MM.1S (cell line): ENCODE data around the gene ZNF827.

Experiments
- DNase-seq: peaks from one replicate; pipeline ENCODE4 v3.0.0-alpha.2; 2015
- H2AFZ ChIP-seq: fragments of 300-600 bp; sonication (generic); 2 replicates; pipeline ENCODE4 v1.6.0; 2016; ENCODE audit warnings: antibody characterized with exemption, low read length
- H3F3A ChIP-seq: fragments of 300-600 bp; sonication (generic); 2 replicates; pipeline ENCODE4 v1.6.1; 2016; ENCODE audit warnings: mild to moderate bottlenecking, antibody characterized with exemption, low read length, moderate library complexity, mixed read lengths; ENCODE audit not compliant: insufficient read depth
- H3K27ac ChIP-seq: fragments of 300-600 bp; sonication (generic); 2 replicates; pipeline ENCODE4 v1.5.1; 2016; ENCODE audit warnings: mild to moderate bottlenecking, low read length
- H3K27me3 ChIP-seq: fragments of 300-600 bp; sonication (generic); replicated peaks from 2 replicates; pipeline ENCODE4 v1.6.0; 2016; ENCODE audit warnings: low read length; ENCODE audit not compliant: insufficient read depth
- H3K36me3 ChIP-seq: fragments of 300-600 bp; sonication (generic); replicated peaks from 2 replicates; pipeline ENCODE4 v1.6.1; 2016; ENCODE audit warnings: mild to moderate bottlenecking, low read length, mixed read lengths; ENCODE audit not compliant: insufficient read depth
- H3K4me1 ChIP-seq: fragments of 300-600 bp; sonication (generic); 2 replicates; pipeline ENCODE4 v1.6.1; 2016; ENCODE audit warnings: low read length, mixed read lengths
- H3K4me2 ChIP-seq: fragments of 300-600 bp; sonication (generic); 2 replicates; pipeline ENCODE4 v1.6.0; 2016; ENCODE audit warnings: low read depth, low read length
- H3K4me3 ChIP-seq: fragments of 300-600 bp; sonication (generic); 2 replicates; pipeline ENCODE4 v1.5.1; 2016; ENCODE audit warnings: low read length, mixed read lengths
- H3K79me2 ChIP-seq: fragments of 300-600 bp; sonication (generic); 2 replicates; pipeline ENCODE4 v1.6.1; 2016; ENCODE audit warnings: mixed run types, low read length, mixed read lengths
- H3K9ac ChIP-seq: fragments of 300-600 bp; sonication (generic); 2 replicates; pipeline ENCODE4 v1.6.1; 2016; ENCODE audit warnings: low read length, mixed read lengths
- H3K9me2 ChIP-seq: fragments of 300-600 bp; sonication (generic); replicated peaks from 2 replicates; pipeline ENCODE4 v1.6.1; 2016; ENCODE audit warnings: mild to moderate bottlenecking, low read length, mixed read lengths; ENCODE audit not compliant: insufficient read depth
- H3K9me3 ChIP-seq: fragments of 300-600 bp; sonication (generic); replicated peaks from 2 replicates; pipeline ENCODE4 v1.6.1; 2016; ENCODE audit warnings: mild to moderate bottlenecking, low read length, mixed read lengths; ENCODE audit not compliant: insufficient read depth
- H4K20me1 ChIP-seq: fragments of 300-600 bp; sonication (generic); 2 replicates; pipeline ENCODE4 v1.6.1; 2016; ENCODE audit warnings: mild to moderate bottlenecking, low read length, moderate library complexity, mixed read lengths; ENCODE audit not compliant: insufficient read depth
- EZH2 ChIP-seq: fragments of 300-600 bp; sonication (generic); optimal IDR thresholded peaks from 2 replicates; pipeline ENCODE3; 2017; ENCODE audit warnings: low read depth, mild to moderate bottlenecking, antibody characterized with exemption, low read length, mixed read lengths
- EZH2phosphoT487 ChIP-seq: fragments of 300-600 bp; sonication (generic); IDR thresholded peaks from 2 replicates; pipeline ENCODE4 v1.6.1; 2018; ENCODE audit warnings: antibody characterized with exemption, low read length
- TF ChIP-seq, protein P1 (sequence below): fragments of 300-600 bp; sonication (generic); IDR thresholded peaks from 2 replicates; pipeline ENCODE4 v1.5.1; 2016; ENCODE audit warnings: antibody characterized with exemption, low read length, mixed read lengths

Gene ZNF827

DNA sequence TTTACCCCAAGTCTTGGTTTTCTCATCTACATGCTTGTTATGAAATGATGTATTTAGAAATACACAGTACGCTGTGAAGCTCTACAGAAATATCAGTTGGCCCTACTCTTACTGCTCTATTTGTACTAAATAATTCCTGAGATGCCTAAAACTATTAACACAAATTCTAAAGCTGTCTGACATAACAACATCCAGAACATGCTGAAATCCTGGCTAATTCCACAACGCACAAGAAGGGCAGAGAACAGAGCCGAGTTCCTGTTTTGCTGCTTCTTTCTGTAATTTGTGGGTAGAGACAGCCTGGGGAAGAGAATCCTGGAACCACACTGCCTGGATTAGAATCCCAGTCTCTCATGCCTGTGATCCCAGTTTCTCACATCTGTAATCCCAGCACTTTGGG lies 59.0 kb downstream of the ZNF827 start:
- Histone ChIP-seq H3K27me3 (no peaks in the 10 kb centered on the region), H3K36me3 (no peaks in the 10 kb centered on the region), H3K4me2 (no peak overlapping the region), H3K9me2 (no peaks in the 10 kb centered on the region), H2AFZ (no peak overlapping the region), H4K20me1 (no peaks in the 10 kb centered on the region), H3K9ac (no peak overlapping the region), H3K27ac (no peak overlapping the region), H3K4me1 (peaks cover 7% of the 10 kb centered on the region), H3F3A (no peaks in the 10 kb centered on the region), H3K79me2 (no peaks in the 10 kb centered on the region; the same call in 1 of the 2 replicates), H3K4me3 (no peak overlapping the region), H3K9me3 (no peaks in the 10 kb centered on the region)
- TF ChIP-seq EZH2phosphoT487 (no peak), EZH2 (no peak)
- TF ChIP-seq, protein P1, sequence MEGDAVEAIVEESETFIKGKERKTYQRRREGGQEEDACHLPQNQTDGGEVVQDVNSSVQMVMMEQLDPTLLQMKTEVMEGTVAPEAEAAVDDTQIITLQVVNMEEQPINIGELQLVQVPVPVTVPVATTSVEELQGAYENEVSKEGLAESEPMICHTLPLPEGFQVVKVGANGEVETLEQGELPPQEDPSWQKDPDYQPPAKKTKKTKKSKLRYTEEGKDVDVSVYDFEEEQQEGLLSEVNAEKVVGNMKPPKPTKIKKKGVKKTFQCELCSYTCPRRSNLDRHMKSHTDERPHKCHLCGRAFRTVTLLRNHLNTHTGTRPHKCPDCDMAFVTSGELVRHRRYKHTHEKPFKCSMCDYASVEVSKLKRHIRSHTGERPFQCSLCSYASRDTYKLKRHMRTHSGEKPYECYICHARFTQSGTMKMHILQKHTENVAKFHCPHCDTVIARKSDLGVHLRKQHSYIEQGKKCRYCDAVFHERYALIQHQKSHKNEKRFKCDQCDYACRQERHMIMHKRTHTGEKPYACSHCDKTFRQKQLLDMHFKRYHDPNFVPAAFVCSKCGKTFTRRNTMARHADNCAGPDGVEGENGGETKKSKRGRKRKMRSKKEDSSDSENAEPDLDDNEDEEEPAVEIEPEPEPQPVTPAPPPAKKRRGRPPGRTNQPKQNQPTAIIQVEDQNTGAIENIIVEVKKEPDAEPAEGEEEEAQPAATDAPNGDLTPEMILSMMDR = no peak
- no peak for DNase-seq

DNA sequence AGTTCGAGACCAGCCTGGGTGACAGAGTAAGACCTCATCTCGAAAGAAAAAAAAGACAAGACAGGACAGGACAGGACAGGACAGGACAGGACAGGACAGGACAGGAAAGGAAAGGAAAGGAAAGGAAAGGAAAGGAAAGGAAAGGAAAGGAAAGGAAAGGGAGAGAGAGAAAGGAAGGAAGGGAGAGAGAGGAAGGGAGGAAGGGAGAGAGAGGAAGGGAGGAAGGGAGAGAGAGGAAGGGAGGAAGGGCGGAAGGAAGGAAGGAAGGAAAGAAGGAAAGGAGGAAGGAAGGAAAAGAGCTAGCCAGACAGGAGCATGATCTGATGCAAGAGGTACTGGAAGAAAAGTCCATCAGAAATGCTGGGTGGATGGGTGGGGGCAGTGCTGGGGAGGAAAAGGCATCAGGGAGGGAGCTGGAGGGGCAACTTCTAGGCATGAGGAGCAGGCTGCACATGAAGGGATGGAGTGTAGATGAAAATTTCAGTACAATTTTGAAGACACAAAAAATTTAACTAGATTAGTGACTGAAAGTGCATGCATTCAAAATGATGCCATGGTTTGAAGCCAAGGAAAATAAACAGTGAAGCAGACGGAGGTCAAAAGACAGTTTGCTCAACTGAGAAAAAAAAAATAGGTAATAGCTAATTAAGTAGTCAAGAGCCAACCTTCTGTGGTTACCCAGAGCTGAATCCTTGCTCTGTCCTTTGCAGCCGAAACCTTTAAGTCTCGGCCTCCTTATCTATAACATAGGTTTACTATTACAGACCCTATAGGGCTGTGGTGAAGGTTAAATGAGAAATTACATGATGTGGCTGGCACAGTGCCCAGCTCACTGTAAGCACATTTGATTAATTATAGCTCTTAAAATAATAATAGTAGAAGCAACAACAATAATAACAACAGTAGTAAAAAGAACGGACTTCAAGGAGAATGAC lies 59.9 kb downstream of the ZNF827 start:
- no peak for DNase-seq
- no peak overlapping the region for H3K9ac ChIP-seq
- no peaks in the 10 kb centered on the region for H3K79me2 ChIP-seq
- no peaks in the 10 kb centered on the region for H4K20me1 ChIP-seq
- H2AFZ ChIP-seq = no peak overlapping the region
- H3F3A ChIP-seq = no peaks in the 10 kb centered on the region
- H3K9me2 ChIP-seq = no peaks in the 10 kb centered on the region
- no peak overlapping the region for H3K4me2 ChIP-seq
- peaks cover 10% of the 10 kb centered on the region for H3K4me1 ChIP-seq
- no peak overlapping the region for H3K27ac ChIP-seq
- H3K4me3 ChIP-seq = no peak overlapping the region
- H3K27me3 ChIP-seq = no peaks in the 10 kb centered on the region
- TF ChIP-seq EZH2 (no peak), EZH2phosphoT487 (no peak)
- TF ChIP-seq, protein P1 = no peak
- H3K9me3 ChIP-seq = no peaks in the 10 kb centered on the region
- H3K36me3 ChIP-seq = no peaks in the 10 kb centered on the region

DNA sequence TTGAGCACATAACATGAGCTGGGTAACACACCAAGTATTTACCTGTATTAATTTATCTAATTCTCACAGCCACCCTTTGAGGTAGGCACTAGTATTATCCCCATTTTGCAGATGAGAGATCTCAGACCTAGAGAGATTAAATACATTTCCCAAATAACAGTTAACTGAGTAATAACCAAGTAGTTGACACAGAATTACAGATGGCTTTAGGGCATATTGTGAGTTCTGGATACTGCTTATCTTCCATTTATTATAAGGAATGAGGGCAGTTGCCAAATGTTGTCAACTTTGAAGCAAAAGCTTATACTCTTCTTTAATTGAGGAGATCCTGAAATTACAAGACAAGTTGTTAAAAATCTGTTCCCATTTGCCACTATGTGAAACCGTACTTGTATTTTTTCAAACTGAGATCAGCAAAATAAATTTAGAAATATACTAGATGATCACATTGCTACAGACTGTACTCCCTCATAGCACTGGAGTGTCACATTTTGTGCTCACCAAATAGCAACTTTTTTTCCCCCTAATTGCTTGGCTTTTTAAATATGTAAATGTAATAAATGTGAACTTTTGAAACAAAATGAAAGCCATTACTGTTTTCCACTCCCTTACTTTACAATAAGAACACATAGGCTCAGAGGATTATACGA lies 62.0 kb downstream of the ZNF827 start:
- H2AFZ ChIP-seq = no peak overlapping the region
- no peak overlapping the region for H3K27ac ChIP-seq
- H3K36me3 ChIP-seq = no peaks in the 10 kb centered on the region
- DNase-seq = no peak
- H3K27me3 ChIP-seq = no peaks in the 10 kb centered on the region
- no peak overlapping the region for H3K4me2 ChIP-seq
- H3K9me3 ChIP-seq = no peaks in the 10 kb centered on the region
- no peaks in the 10 kb centered on the region for H4K20me1 ChIP-seq
- no peaks in the 10 kb centered on the region for H3F3A ChIP-seq
- H3K9ac ChIP-seq = no peak overlapping the region
- TF ChIP-seq EZH2 = no peak
- no peak for TF ChIP-seq EZH2phosphoT487
- TF ChIP-seq, protein P1 = no peak
- H3K9me2 ChIP-seq = no peaks in the 10 kb centered on the region
- H3K79me2 ChIP-seq = no peaks in the 10 kb centered on the region
- H3K4me1 ChIP-seq = peaks cover 11% of the 10 kb centered on the region
- no peak overlapping the region for H3K4me3 ChIP-seq
